HCT116 (cell line): ENCODE measurements around the gene BOD1.

Experiments
- CTCF ChIP-seq, 3 experiments: fragments of 200-600 bp in 1 of 3; sonication (generic) in 1 of 3; IDR thresholded peaks in 2 of 3; conservative IDR thresholded peaks in 1 of 3; 2 replicates each; pipeline ENCODE4 v1.5.1; 2012 to 2017; ENCODE audit warnings: low read depth in 2 of 3, low read length in 2 of 3, antibody characterized with exemption in 1 of 3, borderline replicate concordance in 1 of 3, control low read depth in 1 of 3, mild to moderate bottlenecking in 1 of 3, mixed read lengths in 1 of 3, mixed run types in 1 of 3, moderate library complexity in 1 of 3; ENCODE audit not compliant: insufficient read depth in 1 of 3
- POLR2A ChIP-seq: IDR thresholded peaks from 2 replicates; pipeline ENCODE4 v1.7.0; 2011; ENCODE audit warnings: borderline replicate concordance; ENCODE audit not compliant: insufficient read depth, insufficient read length; ENCODE audit errors: extremely low read depth
- POLR2AphosphoS5 ChIP-seq: IDR thresholded peaks from 2 replicates; pipeline ENCODE4 v1.6.1; 2011; ENCODE audit warnings: mild to moderate bottlenecking, low read depth, low read length, moderate library complexity
- RAD21 ChIP-seq: IDR thresholded peaks from 2 replicates; pipeline ENCODE4 v1.6.1; 2012; ENCODE audit warnings: low read depth, mild to moderate bottlenecking

- TF ChIP-seq CTCF (IDR thresholded peaks at IDR 0.05 in 2 of 3, conservative IDR thresholded peaks at IDR 0.05 in 1 of 3; ENCODE audit: borderline replicate concordance in 1 of 3, insufficient read depth in 1 of 3, low read depth in 2 of 3, low read length in 2 of 3) = no peak
- no peak for TF ChIP-seq RAD21
- no peak for TF ChIP-seq POLR2AphosphoS5
- no peak for TF ChIP-seq POLR2A
Observed at GRCh38 chr5:173623296-173623771, 6.9 kb upstream of the BOD1 start.
